Occipital lobe (tissue), 2 donors: ENCODE measurements around the gene CDH1. TPM values are rescaled to one million over a fixed set of nuclear protein-coding genes. Genes with fewer than 3 reads are reported as not detected.

Experiments
- DNase-seq: peaks from one replicate; lab custom pipeline; 2025; lab: John Stamatoyannopoulos, UW
- total RNA-seq: library from RNA; depleted of rRNA; stranded (reverse); fragments of >200 nt; gene quantifications from one replicate; pipeline ENCODE4 v1.2.3, GENCODE V29; 2014

The CDH1 gene
- total RNA-seq, 1 donor from 2014 or later = 1.1 TPM

GRCh38 chr16:68760671-68761275, 23.7 kb downstream of the CDH1 start:
- DNase-seq = peak; percentile 51

- DNase-seq = no peak
These were observed 26.1 kb downstream of the CDH1 start for GRCh38 chr16:68762996-68763756.

GRCh38 chr16:68764862-68765261, 27.8 kb downstream of the CDH1 start:
- DNase-seq = no peak

GRCh38 chr16:68767581-68767980, 30.5 kb downstream of the CDH1 start:
- DNase-seq = no peak

DNA sequence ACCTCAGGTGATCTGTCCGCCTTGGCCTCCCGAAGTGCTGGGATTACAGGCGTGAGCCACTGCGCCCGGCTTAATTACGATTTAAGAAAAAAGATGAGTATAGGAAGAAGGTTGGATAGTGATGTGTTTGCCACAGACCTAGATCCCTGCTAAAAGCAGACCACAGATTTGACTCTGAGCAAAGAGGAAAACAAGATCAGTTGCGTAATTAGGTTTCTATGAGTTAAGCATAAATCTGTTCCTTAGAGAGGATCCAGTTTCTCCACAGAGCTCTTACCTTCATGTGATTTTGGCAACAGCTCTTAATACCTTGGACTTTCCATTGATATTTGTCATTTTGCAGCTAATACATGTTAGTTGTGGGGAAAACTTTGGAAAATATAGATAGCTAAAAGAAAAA, 31.1 kb downstream of the CDH1 start:
- DNase-seq = no peak

DNA sequence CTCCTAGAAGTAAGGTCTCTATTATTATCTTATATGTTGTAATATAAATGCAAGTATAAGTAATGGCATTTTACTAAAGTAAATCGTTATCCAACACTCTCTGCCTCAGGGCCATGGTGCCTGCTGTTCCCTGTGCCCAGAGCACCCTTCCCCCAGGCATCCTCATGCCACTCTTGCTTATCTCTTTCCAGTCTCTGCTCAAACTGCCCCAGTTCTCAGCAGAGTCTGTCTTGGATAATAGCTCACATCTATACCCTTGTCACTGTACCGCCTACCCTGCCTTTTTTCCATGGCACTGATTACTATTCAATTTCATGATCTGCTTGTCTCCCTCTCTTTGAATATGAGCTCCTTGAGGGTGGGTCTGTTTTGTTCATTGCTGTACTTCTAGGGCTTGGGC, 31.7 kb downstream of the CDH1 start:
- DNase-seq = no peak

DNA sequence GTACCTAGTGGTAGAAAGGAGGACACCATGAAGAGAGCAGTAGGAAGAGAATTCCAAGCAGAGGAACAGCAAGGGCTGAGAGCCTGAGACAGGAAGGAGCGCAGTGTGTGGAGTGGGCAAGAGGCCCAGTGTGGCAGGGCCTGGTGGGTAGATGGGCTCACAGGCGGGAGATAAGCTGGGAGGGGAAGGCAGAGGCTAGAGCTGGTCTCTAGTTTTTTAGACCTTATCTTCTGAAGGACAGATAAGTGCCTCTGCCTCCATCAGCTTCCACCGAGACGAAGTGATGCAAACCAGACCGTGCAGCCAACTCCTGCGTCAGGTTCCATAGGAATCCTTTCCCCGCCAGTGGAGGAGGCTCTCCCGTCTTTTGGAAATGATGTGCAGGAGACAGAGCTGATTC, 33.6 kb downstream of the CDH1 start:
- no peak for DNase-seq

DNA sequence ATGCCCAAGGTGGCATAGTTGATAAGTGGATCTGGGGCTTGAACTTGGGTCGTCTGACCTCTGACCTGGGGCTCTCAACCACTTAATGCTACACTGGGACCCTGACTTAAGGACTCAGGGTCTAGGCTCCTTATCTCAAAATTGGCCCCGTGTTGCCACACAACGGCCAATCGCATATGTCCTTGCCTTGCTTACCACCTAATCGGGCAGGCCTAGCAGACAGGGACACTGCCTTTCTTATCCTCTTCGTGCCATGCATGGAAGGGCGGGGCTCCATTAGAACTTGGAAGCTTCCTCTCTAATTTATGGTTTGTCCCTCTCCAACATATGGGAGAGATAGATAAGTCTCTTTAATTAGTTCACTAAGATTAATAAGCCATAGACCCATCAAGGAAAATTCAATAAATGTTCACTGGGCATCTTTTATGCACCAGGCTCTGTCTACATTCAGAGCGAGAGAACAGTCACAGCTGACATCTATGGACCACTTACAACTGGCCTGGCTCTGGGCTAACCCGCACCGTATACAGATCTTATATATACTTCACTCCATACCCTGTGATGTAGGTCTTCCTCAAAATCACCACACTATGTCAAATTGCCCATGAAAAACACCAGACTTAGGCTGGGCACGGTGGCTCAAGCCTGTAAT, 35.1 kb downstream of the CDH1 start:
- DNase-seq = no peak

DNA sequence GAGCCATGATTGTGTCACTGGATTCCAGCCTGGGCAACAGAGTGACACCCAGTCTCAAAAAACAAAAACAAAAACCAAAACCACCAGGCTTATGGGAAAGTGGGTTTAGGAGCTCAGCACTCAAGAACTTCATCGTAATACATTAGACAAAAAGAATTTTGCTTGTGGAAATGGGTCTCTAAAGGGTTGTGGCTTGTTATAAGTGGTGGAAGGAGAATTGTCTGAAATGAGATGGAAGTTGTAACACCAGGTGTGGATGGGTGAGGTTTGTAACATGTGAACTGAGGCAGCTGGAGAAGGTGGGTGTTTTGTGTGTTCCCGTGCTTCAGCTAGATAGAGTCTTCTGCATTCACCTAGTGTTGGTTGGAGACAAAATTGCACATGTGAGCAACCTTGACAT, 35.8 kb downstream of the CDH1 start:
- no peak for DNase-seq

- no peak for DNase-seq
These were observed 38.0 kb downstream of the CDH1 start for GRCh38 chr16:68774982-68775634.

DNA sequence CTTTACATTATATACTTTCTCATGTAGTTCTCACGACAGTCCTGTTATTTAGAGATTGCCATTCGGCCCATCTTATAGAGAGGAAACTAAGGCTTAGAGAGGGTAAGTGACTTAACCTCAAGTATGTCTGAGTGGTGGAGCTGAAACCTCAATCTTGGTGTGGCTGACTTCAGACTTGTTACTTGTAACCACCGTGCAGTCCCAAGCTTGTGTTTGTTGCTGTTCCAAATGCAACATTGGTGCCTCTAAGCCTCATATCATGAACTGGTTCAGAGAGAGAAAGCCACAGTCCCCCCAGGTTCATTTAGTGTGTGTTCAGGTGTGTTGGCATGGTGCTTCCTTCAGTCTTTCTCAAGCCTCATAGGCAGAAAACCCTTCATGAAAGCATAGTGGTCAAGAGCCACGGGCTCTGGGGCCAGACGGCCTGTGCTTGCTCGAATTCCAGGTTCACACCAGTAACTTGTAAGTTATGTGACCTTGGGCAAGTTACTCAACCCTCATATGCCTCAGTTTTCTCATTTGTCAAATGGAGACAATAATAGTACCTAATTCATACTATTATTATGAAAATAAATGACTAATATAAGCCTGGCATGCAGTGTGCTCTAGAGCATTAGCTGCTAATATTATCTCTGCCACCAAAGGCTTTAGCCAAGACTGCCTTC, 39.9 kb downstream of the CDH1 start:
- DNase-seq = no peak

GRCh38 chr16:68778551-68779231, 41.6 kb downstream of the CDH1 start:
- DNase-seq = no peak

DNA sequence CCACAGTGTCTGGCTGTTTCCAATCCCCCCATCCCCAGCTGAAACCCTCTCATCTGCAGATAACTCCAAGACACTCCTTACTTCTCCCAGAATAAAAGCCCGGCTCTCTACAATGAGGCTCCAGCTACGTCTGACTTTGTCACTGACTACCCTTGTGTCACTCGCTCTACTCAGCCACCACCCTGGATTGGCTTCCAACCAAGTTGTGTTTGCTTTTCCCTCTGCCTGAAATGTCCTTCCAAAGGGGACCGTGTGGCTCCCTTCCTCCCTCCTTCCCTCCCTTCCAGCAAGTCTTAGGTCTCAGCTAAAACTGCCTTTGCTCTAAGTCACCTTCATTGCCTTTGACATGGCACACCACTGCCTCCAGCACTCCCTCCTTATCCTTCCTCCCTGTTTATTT, 42.8 kb downstream of the CDH1 start:
- DNase-seq = no peak

- DNase-seq = no peak
These were observed 44.7 kb downstream of the CDH1 start for GRCh38 chr16:68781784-68782183.

DNA sequence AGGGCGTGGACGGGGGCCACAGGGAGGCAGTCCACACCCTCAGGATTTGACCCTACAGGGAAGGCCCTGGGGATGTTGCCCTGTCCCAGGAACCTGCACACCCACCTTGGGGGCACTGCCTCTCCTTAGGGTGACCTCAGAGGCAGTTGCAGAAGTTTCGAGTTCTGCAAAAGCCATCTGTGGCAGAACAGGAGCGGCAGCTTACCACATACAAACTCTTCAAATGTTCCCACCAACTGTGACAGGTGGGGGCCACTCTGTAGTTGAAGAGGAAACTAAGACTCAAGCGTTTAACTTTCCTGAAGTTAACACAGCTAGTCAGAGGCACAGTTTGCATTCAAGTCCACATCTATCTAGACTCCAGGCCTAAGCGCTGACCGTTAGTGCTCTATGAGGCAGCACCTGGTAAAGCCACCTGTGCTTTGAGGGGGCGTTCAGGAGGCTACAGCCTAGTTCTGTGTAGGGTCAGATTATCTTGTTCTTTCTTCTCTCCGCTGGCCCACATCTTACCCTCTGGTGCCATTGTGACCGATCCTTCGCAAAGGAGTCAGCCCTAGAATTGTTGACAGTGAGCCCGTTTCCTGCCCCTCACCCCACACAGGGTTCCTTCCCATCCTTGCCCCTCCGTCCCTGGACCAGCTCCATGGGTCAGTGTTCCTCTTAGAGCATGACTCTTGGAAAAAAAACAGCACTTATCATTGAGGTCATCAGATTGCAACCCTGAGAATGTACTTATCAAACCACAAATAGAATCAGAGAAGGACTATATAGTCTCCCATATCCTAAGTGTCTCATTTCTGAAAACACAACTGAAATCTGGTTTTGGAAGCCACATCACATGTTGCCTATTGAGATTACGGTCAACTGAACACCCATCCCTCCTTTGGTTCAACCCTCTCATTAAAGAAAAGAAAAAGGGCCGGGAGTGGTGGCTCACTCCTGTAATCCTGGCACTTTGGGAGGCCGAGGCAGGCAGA, 45.4 kb downstream of the CDH1 start:
- DNase-seq = no peak

- DNase-seq = no peak
These were observed 47.1 kb downstream of the CDH1 start for GRCh38 chr16:68784226-68784625.

- no peak for DNase-seq
These were observed 47.6 kb downstream of the CDH1 start for GRCh38 chr16:68784721-68785120.

DNA sequence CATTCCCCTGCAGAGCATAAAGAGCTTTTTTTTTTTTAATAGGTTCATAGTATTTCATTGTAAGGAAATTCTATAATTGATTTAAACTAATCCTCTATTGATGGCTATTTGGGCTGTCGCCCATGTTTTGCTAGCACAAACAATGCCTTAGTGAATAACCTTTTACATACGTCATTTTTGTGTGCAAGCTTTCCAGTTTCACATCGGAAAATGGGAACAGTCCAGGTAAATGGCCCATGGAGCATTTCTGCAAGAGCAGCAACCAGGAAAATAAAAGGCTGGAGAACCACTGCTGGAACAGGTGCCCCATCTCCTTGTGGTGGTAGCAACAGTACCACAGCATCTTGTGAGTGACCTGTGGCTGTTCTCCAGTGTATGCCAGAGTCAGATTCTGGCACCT, 48.6 kb downstream of the CDH1 start:
- DNase-seq = no peak

GRCh38 chr16:68786685-68787418, 49.8 kb downstream of the CDH1 start:
- DNase-seq = peak; percentile 67
